ENCODE data around the gene KIAA1549. TPM values are rescaled to one million over a fixed set of nuclear protein-coding genes. Genes with fewer than 3 reads are reported as not detected.

KIAA1549 gene
- total RNA-seq, 1 experiment from 2014 or later = 6.0 TPM

Other genes starting within 250 kb of the KIAA1549 start
- not detected in 2 replicates for gene TMEM213, start 183.4 kb downstream of the KIAA1549 start, total RNA-seq (2014; rRNA removed; shearing (Covaris generic))
- 0.42 and 0.59 TPM in 2 replicates for gene ATP6V0A4, start 183.2 kb downstream of the KIAA1549 start, total RNA-seq (2014; rRNA removed; shearing (Covaris generic))
- 1.1 and 1.7 TPM in 2 replicates for gene ZC3HAV1L, start 54.7 kb upstream of the KIAA1549 start, total RNA-seq (2014; rRNA removed; shearing (Covaris generic))
- 27.1 and 30.9 TPM in 2 replicates for gene ZC3HAV1, start 128.3 kb upstream of the KIAA1549 start, total RNA-seq (2014; rRNA removed; shearing (Covaris generic))
- 6.5 and 10.1 TPM in 2 replicates for gene UBN2, start 249.8 kb upstream of the KIAA1549 start, total RNA-seq (2014; rRNA removed; shearing (Covaris generic))